GM12874 (cell line): ENCODE results near the gene PSMA7.

Experiments used
- TF ChIP-seq, protein P1 (sequence below): IDR thresholded peaks from 2 replicates; pipeline ENCODE4 v1.5.1; 2011; ENCODE audit warnings: low read depth, mild to moderate bottlenecking, control low read depth, low read length, moderate library complexity; ENCODE audit not compliant: insufficient read depth

PSMA7 gene

DNA sequence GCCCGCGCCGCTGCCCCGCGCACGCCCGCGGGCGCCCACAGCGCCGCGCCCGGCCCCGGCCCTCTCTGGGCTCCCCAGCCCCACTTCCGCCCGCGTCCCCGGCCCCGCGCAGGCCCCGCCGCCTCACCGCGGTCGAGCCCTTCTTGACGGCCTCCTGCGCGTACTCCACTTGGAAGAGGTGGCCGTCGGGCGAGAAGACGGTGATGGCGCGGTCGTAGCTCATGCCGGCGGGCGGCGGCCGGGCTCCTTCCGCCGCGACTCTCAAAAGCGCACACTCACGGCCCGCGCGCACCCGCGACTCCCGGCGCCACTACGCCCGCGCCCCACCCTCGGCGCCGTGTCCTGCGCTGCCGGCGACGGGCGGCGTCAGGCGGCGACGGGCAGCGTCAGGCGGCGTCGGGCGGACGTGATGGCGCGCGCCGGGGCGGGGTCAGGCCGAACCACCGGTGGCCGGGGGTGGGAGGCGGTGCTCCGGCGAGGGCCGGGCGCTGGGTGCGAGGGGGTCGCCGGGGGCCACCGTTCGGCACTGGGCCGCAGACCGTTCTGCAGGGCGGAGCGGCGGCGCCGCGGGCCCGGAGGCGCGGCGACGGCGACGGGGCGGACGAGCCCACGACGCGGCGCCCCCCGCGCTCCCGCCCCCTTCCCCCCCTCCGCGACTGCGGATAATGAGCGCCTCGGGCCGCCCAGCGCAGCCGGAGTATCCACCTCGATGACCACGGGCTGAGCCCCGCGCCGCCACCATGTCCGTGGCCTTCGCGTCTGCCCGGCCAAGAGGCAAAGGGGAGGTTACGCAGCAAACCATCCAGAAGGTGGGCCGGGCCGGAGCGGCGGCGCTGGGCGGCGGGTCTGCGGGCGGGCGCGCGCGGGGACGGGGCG lies at the start of gene PSMA7, which contains the start of gene SS18L1:
Gene PSMA7 (minus strand): TSS at position 314 of the 876 bp plus-strand sequence. CDS start 91 bp downstream, at position 223.
Gene SS18L1 (plus strand): TSS at position 689 of the 876 bp plus-strand sequence. CDS start 52 bp downstream, at position 741.
- TF ChIP-seq, protein P1, sequence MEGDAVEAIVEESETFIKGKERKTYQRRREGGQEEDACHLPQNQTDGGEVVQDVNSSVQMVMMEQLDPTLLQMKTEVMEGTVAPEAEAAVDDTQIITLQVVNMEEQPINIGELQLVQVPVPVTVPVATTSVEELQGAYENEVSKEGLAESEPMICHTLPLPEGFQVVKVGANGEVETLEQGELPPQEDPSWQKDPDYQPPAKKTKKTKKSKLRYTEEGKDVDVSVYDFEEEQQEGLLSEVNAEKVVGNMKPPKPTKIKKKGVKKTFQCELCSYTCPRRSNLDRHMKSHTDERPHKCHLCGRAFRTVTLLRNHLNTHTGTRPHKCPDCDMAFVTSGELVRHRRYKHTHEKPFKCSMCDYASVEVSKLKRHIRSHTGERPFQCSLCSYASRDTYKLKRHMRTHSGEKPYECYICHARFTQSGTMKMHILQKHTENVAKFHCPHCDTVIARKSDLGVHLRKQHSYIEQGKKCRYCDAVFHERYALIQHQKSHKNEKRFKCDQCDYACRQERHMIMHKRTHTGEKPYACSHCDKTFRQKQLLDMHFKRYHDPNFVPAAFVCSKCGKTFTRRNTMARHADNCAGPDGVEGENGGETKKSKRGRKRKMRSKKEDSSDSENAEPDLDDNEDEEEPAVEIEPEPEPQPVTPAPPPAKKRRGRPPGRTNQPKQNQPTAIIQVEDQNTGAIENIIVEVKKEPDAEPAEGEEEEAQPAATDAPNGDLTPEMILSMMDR = no peak

DNA sequence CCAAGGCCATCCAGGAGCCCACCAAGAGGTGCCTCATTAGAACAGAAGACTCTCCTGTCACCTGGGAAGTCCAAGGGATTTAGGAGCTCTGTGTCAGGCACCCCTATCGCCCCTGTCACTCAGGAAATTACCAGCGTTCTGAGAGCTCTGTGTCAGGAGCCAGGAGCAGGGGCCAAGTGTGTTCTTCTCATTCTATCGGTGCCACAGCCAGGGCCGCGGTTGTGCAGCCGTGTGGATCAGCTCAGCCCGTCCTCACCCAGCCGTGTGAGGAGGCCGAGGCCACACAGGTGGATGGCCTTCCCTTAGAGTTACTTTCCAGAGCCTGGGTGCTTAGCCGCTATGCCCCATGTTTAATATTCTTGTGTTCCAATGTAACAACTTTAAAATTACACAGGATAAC lies 49.4 kb upstream of the PSMA7 start:
- TF ChIP-seq, protein P1 = no peak

GRCh38 chr20:62191781-62192559 lies 48.8 kb upstream of the PSMA7 start:
- TF ChIP-seq, protein P1 = no peak

GRCh38 chr20:62190639-62191411 lies 47.6 kb upstream of the PSMA7 start:
- TF ChIP-seq, protein P1 = no peak

DNA sequence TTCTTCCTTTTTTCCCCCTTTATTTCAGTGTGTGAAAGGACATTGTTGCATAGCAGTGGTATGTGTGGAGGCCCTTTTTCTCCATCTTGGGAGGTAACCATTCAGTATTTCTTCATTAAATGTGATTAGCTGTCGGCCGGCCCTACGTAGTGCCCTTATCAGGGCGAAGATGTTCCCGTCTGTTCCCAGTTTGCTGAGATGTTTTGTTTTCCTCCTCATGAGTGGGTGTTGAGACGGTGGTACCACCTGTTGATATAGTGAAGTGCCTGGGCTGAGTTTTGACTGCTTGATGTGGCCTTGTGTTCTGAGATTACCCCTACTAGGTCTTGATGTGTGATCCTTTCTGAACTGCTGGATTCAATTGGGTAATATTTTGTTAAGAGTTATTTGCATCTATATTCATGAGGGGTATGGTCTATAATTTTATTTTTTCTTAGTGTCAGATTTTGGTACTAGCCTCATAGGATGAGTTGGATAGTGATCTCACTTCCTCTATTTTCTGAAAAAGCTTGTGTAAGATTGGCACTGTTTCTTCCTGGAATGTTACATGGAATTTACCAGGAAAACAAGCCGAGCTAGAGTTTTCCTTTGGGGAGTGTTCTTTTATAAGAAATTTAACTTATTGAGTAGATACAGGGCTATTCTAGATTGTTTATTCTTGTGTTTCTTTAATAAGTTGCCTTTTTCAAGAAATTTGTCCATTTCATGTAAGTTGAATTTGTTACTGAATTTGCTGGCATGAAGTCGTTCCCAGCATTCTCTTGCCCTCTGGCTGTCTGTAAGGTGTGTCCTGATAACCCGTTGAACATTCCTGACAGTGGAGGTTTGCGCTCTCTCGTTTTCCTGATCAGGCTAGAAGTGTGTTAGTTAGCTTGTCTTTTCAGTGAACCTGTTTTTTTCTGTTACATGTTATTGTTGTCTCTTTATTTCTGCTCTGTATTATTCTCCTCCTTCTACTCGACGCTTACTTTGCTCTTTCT lies 44.0 kb upstream of the PSMA7 start:
- TF ChIP-seq, protein P1 = no peak

GRCh38 chr20:62186096-62186426 lies 42.9 kb upstream of the PSMA7 start:
- TF ChIP-seq, protein P1 = no peak
